MM.1S (cell line): ENCODE data around the gene ZNF782.

ENCODE experiments used
- EZH2 ChIP-seq: fragments of 300-600 bp; sonication (generic); optimal IDR thresholded peaks from 2 replicates; pipeline ENCODE3; 2017; ENCODE audit warnings: low read depth, mild to moderate bottlenecking, antibody characterized with exemption, low read length, mixed read lengths
- EZH2phosphoT487 ChIP-seq: fragments of 300-600 bp; sonication (generic); IDR thresholded peaks from 2 replicates; pipeline ENCODE4 v1.6.1; 2018; ENCODE audit warnings: antibody characterized with exemption, low read length
- TF ChIP-seq, protein P1 (sequence below): fragments of 300-600 bp; sonication (generic); IDR thresholded peaks from 2 replicates; pipeline ENCODE4 v1.5.1; 2016; ENCODE audit warnings: antibody characterized with exemption, low read length, mixed read lengths

DNA sequence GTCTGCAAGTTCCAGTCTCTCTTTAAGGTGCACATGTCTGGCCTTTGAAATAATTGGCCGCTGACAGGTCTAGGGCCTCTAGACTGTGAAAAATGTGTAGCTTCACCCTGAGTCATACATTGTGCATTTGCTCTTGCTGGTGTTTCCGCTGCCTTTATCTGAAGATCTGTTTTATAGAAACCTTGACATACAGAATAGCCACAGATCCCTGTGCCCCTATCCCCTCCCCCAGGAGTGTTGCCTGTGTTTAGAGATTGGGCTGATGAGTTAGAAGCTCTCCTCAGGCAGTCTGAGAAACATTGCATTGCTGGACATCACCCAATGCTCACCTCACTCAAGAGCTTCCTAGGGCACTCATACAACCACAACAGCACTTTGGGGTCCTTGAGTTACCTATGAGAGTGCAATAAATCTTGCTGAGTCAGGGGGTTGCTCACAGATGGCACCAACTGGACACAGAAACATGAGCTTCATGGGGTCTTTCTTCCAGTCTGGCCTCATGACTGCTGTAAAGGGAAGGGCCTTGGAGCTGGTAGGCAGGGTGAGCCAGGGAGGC lies 3.8 kb upstream of the ZNF782 start:
- TF ChIP-seq, protein P1, sequence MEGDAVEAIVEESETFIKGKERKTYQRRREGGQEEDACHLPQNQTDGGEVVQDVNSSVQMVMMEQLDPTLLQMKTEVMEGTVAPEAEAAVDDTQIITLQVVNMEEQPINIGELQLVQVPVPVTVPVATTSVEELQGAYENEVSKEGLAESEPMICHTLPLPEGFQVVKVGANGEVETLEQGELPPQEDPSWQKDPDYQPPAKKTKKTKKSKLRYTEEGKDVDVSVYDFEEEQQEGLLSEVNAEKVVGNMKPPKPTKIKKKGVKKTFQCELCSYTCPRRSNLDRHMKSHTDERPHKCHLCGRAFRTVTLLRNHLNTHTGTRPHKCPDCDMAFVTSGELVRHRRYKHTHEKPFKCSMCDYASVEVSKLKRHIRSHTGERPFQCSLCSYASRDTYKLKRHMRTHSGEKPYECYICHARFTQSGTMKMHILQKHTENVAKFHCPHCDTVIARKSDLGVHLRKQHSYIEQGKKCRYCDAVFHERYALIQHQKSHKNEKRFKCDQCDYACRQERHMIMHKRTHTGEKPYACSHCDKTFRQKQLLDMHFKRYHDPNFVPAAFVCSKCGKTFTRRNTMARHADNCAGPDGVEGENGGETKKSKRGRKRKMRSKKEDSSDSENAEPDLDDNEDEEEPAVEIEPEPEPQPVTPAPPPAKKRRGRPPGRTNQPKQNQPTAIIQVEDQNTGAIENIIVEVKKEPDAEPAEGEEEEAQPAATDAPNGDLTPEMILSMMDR, result no peak
- TF ChIP-seq EZH2 (no peak), EZH2phosphoT487 (no peak)
